Measurements from ENCODE around the gene IPO4. TPM values are rescaled to one million over a fixed set of nuclear protein-coding genes. Genes with fewer than 3 reads are reported as not detected.
A peak's percentile ranks its signal among the peaks of the same experiment; 100 is the strongest.

Gene IPO4
- total RNA-seq, 2 experiments from 2014 or later = 98.4 to 102 TPM

DNA sequence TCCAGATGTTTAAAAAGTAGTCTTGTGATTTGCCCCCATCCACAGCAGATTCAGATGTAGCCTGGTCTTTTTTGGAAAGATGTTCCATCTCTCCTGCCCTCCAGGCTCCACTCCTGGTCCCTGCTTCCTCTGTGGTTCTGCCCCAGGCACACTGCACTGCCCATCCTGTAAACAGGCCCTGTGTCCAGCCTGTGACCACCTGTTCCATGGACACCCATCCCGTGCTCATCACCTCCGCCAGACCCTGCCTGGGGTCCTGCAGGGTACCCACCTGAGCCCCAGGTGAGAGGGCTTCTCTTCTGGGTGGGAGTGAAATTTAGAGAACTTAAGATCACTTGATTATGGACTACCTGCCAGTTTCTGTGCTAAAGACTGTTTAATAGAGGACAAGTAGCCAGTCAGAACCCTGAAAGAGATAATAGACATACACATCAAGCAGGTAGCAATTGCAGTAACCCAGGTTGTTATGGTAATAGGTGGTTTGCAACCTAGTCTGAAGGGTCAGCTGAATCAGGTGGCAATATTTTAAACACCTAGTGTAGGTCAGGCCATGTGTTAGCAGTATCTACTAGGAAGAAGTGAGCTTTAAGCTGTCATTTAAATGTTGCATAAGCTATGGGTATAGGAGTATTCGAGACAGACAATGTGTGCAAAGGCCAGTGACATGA lies 39.2 kb downstream of the IPO4 start:
- Mint-ChIP-seq H3K4me1 (ENCODE audit: low read depth) (peaks cover 40% of the 10 kb centered on the region), H3K27ac (no peak overlapping the region), H3K36me3 (ENCODE audit: low read depth) (peaks cover 56% of the 10 kb centered on the region), H3K4me3 (peak overlapping the region; percentile 89), H3K9me3 (no peaks in the 10 kb centered on the region), H3K27me3 (no peaks in the 10 kb centered on the region)
- TF ChIP-seq, protein P1, sequence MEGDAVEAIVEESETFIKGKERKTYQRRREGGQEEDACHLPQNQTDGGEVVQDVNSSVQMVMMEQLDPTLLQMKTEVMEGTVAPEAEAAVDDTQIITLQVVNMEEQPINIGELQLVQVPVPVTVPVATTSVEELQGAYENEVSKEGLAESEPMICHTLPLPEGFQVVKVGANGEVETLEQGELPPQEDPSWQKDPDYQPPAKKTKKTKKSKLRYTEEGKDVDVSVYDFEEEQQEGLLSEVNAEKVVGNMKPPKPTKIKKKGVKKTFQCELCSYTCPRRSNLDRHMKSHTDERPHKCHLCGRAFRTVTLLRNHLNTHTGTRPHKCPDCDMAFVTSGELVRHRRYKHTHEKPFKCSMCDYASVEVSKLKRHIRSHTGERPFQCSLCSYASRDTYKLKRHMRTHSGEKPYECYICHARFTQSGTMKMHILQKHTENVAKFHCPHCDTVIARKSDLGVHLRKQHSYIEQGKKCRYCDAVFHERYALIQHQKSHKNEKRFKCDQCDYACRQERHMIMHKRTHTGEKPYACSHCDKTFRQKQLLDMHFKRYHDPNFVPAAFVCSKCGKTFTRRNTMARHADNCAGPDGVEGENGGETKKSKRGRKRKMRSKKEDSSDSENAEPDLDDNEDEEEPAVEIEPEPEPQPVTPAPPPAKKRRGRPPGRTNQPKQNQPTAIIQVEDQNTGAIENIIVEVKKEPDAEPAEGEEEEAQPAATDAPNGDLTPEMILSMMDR (IDR thresholded peaks at IDR 0.05) = no peak
- ATAC-seq (no peak), DNase-seq (no peak)
- POLR2A ChIA-PET = interaction anchor here (0.7 to 10.7 kb wide), 9 partner anchors 8 to 92 kb away, joined by 3 to 178 read pairs (median 5); partner anchors contain the start of genes DCAF11, EMC9, IPO4 and IRF9
- CTCF ChIA-PET = interaction anchor here (8.0 kb wide), 1 partner anchor 12 kb away, joined by 91 read pairs; the partner anchor contains the start of gene IRF9
- intact Hi-C loops (cut with micrococcal nuclease) = no loop called here

DNA sequence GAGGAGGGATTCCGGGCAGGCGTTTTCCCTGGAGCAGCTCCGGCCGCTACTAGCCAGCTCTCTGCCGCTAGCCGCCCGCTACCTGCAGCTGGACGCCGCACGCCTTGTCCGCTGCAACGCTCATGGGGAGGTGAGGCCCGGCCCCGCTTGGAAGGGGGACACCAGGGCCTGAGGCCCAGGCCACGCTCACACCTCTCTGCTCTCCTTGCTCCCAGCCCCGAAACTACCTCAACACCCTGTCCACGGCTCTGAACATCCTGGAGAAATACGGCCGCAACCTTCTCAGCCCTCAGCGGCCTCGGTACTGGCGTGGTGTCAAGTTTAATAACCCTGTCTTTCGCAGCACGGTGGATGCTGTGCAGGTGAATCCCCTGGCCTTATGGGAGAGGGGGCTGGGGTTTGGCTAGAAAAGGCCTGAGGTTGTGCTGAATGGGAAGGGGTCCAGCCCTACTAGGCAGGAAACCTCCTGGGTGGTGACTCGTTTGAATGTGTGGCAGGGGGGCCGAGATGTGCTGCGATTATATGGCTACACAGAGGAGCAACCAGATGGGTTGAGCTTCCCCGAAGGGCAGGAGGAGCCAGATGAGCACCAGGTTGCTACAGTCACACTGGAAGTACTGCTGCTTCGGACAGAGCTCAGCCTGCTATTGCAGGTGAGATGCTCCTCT lies 40.7 kb downstream of the IPO4 start:
- POLR2A ChIA-PET = interaction anchor here (1.1 to 10.7 kb wide), 12 partner anchors 9 to 123 kb away, joined by 3 to 178 read pairs (median 4); partner anchors contain the start of genes DCAF11, IRF9, NRL and PSME1
- CTCF ChIA-PET = interaction anchor here (0.6 to 8.0 kb wide), 6 partner anchors 13 to 112 kb away, joined by 3 to 91 read pairs (median 3); partner anchors contain the start of genes DCAF11, IRF9 and TM9SF1
- Mint-ChIP-seq H3K27me3 (no peaks in the 10 kb centered on the region), H3K4me3 (peak overlapping the region; percentile 89), H3K9me3 (no peaks in the 10 kb centered on the region), H3K27ac (peak overlapping the region; percentile 84), H3K4me1 (ENCODE audit: low read depth) (peaks cover 55% of the 10 kb centered on the region), H3K36me3 (ENCODE audit: low read depth) (peaks cover 68% of the 10 kb centered on the region)
- no peak for DNase-seq
- TF ChIP-seq, protein P1 (IDR thresholded peaks at IDR 0.05) = no peak
- intact Hi-C loops (cut with micrococcal nuclease) = no loop called here
- no peak for ATAC-seq

DNA sequence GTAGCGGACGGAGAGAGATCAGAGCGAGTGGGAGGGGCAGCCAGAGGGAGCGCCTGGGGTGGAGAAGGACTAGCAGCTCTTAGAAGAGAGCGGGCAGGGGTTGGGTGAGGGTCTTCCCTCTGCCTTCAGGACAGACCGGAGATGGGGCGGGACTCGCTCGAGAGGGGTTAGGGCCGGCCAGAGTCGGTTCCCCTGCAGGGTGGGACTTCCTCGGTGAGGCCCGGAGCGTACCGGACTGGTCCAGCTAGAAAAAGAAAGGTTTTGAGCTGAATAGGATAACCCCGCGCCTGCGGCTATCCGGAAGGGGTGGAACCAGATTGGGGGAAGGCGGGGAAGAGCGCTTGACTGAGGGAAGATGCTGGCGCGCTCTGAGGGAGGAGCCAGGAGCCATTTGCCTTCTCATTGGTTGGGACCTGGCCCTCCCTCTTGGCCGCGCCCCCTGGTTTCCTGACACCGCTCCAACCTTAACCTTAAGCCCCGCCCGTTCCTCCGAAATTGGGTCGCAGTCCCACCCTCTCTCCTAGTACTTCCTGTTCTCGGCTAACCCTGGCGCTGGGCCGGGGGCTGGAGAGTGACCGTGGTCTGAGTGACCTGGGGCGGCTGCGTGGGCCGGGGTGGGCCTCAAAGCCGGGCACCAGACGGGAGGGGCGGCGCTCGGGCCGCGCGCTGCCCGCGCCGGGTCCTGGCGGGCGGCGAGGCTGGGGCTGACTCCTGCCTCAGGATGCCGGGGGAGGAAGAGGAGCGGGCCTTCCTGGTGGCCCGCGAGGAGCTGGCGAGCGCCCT lies 41.4 kb downstream of the IPO4 start, which contains the start of gene RNF31:
TSS of gene RNF31 (plus strand) at position 521 of the 783 bp plus-strand sequence. CDS start at position 722, 201 bp downstream.
- intact Hi-C loops (cut with micrococcal nuclease) = no loop called here
- DNase-seq (peak; percentile 100), ATAC-seq (peak; percentile 87)
- POLR2A ChIA-PET = interaction anchor here (0.6 to 10.7 kb wide), 17 partner anchors 8 to 590 kb away, joined by 3 to 178 read pairs (median 4); partner anchors contain the start of genes CHMP4A, DCAF11, IPO4 and IRF9
- Mint-ChIP-seq H3K27me3 (no peaks in the 10 kb centered on the region), H3K9me3 (no peaks in the 10 kb centered on the region), H3K27ac (peak within 1 kb of the TSS; percentile 98), H3K36me3 (ENCODE audit: low read depth) (peaks cover 68% of the 10 kb centered on the region), H3K4me3 (peak within 1 kb of the TSS; percentile 89), H3K4me1 (ENCODE audit: low read depth) (peaks cover 58% of the 10 kb centered on the region)
- TF ChIP-seq, protein P1 (IDR thresholded peaks at IDR 0.05) = no peak
- CTCF ChIA-PET = interaction anchor here (0.9 to 8.0 kb wide), 9 partner anchors 11 to 161 kb away, joined by 3 to 91 read pairs (median 9); partner anchors contain the start of genes CIDEB, DCAF11, IRF9 and NRL

DNA sequence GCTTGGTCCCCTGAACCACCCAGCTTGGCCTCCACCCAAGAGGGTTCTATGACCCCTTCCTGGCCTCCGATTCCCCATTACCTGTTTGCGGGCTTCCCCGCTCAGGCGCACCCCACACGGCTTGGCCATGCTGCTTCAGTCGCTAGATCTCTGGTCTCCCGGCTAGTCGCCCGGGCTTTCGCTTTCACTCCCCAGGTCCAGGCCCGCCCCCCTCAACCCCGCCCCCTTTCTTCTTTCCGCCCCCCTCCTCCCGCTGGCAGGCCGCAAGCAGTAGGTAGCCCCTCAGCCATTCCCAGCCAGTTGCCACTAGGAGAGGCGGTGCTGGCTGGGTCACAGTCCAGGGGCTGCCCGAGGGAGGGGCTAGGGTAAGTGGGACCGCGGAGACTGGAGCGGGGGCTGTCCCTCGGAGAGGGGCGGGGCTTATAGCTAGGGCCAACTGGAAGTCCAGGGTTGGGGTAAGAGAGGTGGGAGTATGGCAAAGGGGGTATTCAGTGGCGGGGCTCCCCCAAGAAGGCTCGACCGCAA lies 42.1 kb downstream of the IPO4 start, which contains the start of gene PSME2:
TSS of gene PSME2 (minus strand) at position 158 of the 525 bp plus-strand sequence. CDS start at position 129, 29 bp downstream.
- Mint-ChIP-seq H3K9me3 (no peaks in the 10 kb centered on the region), H3K27ac (peak within 1 kb of the TSS; percentile 98), H3K27me3 (no peaks in the 10 kb centered on the region), H3K4me1 (ENCODE audit: low read depth) (peaks cover 60% of the 10 kb centered on the region), H3K36me3 (ENCODE audit: low read depth) (peaks cover 67% of the 10 kb centered on the region), H3K4me3 (peak within 1 kb of the TSS; percentile 89)
- TF ChIP-seq, protein P1 (IDR thresholded peaks at IDR 0.05) = no peak
- POLR2A ChIA-PET = interaction anchor here (0.6 to 10.7 kb wide), 17 partner anchors 9 to 590 kb away, joined by 3 to 178 read pairs (median 5); partner anchors contain the start of genes CHMP4A, DCAF11, IPO4 and IRF9
- ATAC-seq (peak; percentile 81), DNase-seq (peak; percentile 97)
- intact Hi-C loops (cut with micrococcal nuclease) = no loop called here
- CTCF ChIA-PET = interaction anchor here (0.9 to 8.0 kb wide), 12 partner anchors 9 to 161 kb away, joined by 3 to 91 read pairs (median 6); partner anchors contain the start of genes CIDEB, DCAF11, IRF9 and NRL

All from activated CD8-positive, alpha-beta T cell treated with anti-CD3 and anti-CD28 coated beads for 36 hours (primary cell).